HG02763 (cell line): ENCODE measurements around the gene MYH13.

ENCODE experiments used
- ATAC-seq: cut with Tn5 transposase; IDR thresholded peaks from one replicate; pipeline ENCODE4 v1.9.1; 2021; ENCODE audit warnings: mild to moderate bottlenecking, moderate library complexity; ENCODE audit not compliant: unreplicated experiment

The MYH13 gene

DNA sequence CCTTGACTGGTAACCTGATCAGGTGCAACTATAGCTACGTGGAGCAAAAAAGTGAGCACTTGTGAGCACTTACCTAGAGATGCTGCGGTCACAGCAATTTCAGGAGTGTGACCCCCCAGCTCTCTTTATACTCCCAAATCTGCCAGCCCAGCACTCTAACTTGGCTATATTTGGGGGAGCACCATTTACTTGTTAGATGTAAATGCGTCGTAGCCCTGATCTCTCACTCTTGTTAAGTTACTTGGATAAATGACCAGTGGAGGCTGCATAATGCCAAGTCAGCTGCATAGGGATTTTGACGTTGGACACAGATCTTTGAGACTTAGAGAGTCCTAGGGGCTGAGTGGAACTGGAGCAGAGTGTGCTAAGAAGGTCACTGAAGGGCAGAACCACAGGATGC, at the start of gene MYH13:
Gene MYH13, minus strand, starts transcription at position 101 of the 400 bp plus-strand sequence. CDS start 8,476 bp downstream, outside the sequence.
- no peak for ATAC-seq

DNA sequence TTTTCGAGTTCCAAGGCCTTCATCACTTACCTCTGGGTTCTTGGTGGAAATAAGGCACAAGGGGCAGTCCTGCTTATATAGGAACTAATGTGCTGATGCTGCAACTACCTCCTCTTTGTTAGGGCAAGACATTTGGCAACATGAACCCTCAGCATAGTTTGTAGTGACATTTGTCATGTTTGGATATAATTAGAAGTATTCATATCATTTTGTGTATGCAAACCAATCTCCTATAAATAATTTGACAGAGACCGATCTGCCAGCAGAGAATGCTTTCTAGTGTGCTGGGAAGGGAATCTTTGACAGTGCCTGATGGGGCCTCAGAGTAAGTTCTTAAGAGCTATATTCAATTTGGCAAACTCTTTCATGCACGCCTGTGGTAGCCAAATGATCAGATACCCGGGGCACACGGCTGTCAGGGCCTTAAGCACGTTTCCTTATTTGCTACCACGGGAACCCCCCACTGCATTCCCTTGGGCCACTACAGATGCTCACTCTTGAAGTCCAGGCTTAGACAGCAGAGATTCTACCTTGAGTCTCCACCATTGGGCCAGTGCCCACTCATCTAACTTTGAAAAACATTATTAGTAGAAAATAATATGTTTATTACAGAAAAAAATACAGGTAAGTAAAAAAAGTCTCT, 49.2 kb upstream of the MYH13 start, which contains the start of gene MYH8:
Gene MYH8, minus strand, starts transcription at position 51 of the 643 bp plus-strand sequence. CDS start 1,723 bp downstream, outside the sequence.
- no peak for ATAC-seq

DNA sequence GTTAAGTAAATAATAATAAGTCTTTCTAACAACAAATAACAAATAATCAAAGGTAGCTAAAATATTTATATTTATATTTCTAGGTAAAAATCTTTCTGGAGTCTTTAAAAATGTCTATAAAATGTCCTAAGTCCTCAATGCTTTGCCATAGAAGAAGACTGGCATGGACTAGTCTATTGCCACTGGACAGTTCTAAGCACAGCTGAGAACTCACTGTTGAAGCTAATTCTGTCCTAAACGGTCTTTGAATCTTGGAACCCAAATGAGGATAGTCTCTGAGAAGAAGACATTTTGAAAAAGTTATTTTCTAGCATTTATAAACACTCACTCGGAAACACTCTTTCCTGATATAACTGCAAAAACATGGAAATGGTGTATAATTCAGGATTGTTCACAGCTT, 48.4 kb upstream of the MYH13 start:
- no peak for ATAC-seq

DNA sequence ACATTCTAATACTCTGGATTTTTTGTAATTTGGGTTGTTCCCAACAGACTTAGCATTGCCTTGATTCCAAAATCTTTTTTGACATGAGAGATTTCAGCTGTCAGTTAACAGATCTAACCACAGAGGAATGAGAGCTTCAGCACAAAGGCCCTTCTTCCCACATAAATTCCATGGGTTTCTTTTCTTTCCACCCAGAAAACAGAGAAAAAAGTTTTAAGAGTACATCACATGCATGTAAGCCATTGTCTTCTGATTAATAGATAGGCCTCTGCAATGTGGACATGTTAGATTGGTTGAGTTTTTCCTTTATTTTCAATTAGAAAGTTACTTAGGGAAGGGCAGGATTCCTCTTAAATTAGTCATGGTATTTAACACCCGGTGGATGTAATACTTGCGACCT, 48.0 kb upstream of the MYH13 start:
- no peak for ATAC-seq

DNA sequence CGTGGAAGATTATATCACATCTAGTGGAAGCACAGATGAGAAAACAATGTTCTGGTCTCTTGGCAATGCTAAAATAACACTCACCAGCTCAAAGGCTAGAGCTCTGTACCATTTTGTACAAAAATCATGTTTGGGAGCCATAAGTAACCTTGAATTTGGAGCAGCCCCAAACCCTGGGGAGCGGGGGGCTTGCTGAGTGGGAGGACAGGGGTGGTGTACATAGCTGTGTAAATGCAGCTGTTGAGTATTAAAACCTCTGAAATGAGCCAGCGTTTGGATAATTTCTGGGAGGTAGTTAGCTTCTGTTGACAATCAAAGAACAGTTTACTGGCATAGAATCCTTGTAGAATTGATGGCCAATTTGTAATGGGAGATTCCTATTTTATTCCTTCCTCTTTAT, 44.6 kb upstream of the MYH13 start:
- no peak for ATAC-seq

DNA sequence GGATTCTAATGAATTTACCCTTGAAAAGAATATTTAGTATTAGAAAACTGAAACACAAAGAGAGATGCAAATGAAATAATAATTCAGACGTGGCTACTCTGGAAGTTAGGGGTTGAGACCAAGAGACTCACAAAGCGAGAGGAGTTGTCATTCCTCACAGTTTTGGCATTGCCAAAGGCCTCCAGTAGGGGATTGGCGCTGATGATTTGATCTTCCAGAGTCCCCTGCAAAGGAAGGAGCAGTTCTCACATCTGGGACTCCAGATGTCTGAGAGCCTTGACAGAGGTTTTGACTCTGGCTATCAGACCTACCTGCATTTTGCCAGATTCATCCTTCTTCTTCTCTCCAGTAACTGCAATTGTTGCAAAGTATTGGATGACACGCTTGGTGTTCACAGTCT, 42.4 kb upstream of the MYH13 start:
- no peak for ATAC-seq

DNA sequence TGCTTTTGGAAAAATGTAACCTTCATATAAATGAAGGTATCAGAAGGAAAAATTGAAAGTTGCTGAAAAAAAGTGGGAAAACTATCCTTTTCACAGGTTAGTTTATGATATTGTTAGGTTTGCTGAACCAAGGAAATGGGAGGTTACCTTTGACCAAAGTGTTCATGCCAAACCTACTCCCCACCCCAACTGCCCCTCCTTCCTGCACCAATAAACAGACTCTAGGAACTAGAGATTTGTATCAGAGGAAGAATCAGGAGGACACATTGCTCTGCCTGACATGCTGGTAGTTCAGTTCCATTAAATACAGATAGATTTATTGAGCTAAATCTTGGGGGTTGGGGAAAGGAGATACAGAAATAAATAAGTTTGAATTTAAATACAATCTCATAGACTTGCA, 30.8 kb upstream of the MYH13 start:
- no peak for ATAC-seq

DNA sequence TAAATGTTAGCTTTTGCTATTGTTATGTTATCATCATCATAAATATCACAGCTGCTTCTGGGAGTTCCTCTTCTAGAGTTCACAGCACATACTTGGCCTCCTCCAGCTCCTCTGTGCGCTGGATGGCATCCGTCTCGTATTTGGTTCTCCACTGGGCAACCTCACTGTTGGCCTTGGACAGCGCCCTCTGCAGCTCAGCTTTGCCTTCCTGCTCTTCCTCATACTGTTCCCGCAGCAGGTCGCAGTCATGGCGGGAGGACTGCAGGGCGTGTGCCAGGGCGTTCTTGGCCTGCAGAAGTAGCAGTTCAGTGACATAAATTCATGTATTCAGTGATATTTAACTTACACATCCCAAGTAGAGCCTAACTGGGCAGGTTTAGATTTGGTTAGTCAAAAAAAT, 25.5 kb upstream of the MYH13 start:
- ATAC-seq = no peak

DNA sequence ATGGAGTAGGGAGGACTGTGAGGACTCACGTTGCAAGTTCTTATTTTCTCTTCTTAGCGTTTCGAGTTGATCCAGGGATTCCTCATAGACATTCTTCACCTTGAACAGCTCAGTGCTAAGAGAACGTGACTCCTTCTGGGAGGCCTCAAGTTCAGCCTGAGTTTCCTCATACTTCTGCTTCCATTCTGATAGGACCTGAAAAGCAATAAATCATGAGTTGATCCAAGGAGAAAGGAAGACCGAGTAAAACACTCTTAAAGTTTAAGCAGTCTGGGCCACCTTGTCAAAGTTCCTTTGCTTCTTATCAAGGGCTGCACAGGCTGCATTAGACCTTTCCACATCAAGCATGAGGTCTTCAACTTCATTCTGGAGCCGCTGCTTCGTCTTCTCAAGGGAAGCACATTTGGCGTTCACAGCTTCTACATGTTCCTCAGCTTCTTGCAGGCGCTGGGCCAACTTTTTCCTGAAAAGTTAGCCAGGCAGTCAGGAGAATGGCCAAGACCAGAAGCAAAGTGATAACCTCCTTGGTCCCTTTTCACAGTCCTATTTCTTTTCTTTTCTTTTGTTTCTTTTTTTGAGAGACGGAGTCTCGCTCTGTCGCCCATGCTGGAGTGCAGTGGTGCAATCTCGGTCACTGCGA, 23.8 kb upstream of the MYH13 start:
- ATAC-seq = no peak

DNA sequence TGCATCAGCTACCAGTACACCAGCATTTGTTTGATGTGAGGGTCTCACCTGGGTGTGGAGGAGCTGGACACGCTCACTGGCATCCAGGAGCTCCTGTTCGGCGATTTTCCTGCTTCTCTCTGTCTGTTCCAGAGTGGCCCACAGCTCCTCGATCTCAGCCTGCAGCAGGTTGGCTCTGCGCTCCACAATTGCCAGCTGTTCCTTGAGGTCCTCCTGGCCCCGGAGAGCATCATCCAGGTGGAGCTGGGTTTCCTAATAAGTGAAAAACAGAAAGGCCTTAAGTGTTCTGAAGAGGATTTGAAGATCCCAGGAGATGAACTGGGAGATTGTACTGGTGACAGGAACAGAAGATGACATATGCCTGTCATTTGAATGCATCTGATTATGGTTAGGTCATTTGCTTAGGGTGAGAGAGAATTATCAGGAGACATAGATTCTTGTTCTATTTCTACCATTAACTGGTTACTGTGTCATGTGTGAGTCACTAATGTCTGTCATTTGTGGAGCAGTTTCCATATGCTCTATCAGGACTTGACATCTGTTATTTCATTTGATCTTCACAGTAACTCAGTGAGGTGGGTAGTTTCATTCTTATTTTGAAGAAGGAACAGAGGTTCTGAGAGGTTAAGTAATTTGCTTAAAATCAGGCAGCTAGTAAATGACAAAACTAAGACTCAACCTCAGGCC, 21.5 kb upstream of the MYH13 start:
- no peak for ATAC-seq

DNA sequence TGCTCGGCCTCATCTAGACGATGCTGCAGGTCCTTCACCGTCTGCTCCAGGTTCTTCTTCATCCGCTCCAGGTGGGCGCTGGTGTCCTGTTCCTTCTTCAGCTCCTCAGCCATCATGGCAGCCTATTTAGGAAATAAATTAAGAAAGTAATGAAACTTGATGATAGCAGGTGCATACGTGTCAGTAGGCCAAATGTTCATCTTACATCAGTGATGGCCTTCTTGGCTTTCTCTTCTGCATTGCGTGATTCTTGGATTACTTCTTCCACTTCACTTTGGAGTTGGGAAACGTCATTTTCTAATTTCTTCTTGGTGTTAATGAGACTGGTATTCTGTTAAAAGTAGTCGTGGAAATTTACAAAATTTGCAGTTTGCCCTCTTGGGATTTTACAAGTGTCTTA, 20.1 kb upstream of the MYH13 start:
- ATAC-seq = no peak

DNA sequence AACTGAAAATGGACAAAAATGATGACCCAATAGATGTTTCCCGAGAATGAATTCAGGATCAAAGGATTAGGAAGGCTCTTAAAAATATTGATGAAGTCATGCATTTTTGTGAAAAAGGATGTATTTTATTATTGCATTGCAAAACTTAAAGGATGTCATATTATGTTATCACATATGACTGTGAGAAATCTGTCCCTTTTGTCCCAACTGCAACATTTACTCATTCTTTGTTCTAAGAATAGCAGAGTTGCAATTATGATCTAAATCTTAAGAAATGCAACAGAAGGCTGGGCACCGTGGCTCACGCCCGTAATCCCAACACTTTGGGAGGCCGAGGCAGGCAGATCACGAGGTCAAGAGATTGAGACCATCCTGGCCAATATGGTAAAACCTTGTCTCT, 13.1 kb upstream of the MYH13 start:
- ATAC-seq = no peak

DNA sequence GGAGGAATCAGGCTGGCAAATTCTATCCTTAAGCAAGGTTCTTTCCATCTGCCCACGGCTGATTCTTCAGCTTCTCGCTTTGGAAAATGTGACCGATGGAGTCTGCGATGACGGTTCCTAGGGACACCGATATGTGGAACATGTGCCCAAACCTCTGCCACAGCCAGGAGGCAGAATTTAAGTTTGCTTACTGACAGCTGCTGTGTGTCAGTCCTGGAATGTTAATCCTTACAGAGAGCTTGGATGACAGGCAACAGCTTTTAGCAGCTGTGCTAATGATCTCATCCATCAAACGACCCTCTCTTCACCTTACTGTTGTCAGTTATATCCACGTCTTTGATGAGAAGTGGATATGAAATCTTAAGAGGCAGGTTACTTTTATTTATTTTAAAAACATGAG, 11.4 kb upstream of the MYH13 start:
- ATAC-seq = no peak

DNA sequence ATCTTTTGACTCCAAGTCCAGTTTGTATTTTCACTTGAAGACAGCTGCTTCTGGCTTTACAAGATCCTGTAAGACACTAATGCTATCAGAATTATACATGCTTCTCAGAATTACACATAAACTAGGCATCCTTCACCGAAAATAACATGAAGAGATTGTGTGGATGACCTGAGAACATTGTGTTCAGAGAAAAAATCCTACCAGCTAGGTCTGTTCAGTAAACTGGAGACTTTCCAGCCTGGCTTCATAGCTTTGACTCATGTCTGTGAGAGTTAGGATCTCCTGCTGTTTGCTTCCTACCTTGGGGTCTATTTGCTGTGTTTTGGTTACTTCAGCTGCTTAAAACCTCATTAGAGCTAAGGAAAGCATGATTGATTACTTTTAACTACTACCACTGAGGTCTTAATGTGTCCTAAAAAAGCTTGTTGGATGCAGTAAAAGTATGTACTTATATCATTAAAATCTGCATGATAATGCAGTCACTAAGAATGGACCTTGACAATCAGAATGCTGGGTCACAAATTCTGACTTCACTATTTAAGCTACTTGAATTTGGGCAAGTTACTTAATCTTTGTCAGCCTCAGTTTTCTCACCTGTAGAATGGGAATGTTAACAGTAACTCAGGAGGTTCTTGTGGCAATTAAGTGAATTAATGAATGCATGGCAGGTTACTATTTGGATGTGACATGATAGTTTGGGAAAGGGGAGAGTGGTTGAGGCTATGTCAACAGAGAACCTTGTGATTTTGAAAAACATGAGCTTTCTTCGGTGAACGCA, 8.0 kb upstream of the MYH13 start:
- ATAC-seq = no peak

DNA sequence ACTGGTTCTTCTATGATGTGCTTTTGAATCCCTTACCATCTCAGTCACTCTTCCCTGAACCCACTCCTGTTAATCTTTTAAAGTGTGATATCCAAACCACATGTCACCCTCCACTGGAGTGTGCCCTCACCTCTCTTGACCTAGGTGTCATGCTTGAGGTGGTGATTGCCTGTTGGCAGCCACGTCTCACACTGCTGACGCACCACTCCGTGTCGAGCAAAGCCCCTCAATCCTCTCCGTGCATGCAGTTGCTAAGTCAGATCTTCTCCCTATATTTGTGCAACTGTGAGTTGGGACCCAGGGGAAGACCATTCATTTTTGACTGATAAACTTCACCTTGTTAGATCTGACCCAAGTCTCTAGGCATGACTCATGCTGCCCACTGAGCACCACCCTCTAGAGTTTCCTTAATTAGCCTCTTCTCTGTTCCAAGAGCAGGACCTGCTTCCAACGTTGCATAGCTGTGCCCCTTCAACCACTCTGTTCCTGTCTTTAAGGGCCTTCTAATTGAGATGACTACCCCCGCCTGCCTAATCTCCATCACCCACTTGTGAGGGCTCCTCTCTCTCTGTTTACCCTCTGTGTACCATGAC, 2.7 kb downstream of the MYH13 start:
- ATAC-seq = no peak

DNA sequence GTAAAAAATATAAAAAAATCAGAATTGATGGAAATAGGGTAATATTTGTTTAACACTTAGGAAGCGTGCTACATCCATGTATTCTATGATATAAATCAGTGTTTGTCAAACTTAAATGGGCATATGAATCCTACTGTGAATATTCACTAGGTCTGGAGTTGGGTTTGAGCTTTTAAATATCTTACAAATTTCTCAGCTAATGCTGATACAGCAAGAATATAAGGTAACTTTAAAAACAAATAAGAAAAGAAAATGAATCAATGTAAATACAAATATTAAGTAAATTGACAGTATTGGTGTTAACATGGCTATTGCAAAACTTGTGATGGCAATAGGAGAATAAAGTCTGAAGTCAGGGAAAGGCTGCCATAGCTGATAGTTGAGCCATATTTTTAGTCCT, 3.6 kb downstream of the MYH13 start:
- ATAC-seq = no peak

DNA sequence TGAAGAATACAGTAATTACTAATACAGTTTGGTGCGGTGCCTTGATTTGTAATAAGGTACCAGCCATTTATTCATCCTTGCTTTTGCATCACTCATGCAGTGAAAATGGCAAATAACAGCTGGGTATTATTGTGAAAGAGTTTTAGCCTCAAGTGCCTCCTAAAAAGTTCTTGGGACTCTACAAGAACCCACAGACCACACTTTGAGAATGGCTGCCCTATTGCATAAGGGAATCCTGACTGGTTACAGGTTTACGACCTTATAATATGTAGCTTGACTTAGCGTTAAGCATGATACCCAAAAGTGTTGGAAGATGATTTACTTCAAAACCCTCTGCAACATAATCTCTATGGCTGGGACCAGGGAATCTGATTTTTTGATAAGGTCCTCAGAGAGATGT, 4.2 kb downstream of the MYH13 start:
- no peak for ATAC-seq

DNA sequence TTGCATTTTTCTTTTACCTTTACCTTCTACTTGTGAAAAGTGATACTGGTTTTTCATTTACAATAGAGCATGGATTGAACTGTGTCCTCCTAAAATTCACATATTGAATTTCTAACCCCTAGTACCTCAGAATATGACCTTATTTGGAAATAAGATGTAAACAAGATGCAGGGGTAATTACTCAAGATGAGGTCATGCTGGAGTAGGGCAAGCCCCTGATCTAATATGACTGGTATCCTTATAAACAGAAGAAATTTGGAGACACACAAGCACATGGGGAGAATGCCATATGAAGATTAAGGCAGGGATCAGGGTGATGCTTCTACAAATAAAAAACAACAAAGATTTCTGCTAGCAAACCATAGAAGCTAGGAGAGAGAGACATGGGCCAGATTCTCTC, 12.2 kb downstream of the MYH13 start:
- no peak for ATAC-seq

DNA sequence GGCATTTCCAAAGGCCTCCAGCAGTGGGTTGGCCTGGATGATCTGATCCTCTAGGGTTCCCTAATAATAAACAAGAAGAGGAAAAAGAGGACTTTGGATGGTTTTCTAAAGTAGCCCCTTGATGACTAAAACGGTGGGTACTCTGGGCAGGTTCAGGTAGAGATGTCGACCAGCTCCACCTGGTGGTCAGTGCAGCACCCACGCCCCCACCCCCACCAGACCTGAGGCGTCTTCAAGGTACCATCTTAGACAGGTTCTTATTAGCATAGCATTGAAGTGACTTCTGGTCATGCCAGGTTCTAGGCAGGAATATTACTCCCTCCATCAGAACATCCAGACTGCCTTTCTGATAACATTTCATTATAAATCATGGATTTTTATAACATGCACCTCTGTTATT, 15.0 kb downstream of the MYH13 start:
- ATAC-seq = no peak

DNA sequence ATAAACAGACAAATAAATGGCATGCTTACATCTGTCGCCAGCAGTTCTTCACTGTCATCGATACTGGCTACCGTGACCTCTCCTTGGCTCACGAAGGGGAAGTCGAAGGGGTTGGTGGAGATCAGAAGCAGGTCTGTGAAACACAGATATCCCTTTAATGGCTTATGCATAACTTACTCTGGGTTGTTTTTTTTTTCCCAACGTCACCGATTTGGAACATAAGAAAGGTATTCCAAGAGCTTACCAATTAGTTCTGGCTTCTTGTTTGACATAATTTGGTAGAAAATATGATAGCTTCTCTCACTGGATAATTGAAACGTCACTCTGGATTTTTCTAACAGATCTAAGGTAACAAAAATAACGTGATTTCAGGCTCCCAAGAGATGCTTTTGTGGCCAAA, 18.2 kb downstream of the MYH13 start:
- ATAC-seq = no peak

DNA sequence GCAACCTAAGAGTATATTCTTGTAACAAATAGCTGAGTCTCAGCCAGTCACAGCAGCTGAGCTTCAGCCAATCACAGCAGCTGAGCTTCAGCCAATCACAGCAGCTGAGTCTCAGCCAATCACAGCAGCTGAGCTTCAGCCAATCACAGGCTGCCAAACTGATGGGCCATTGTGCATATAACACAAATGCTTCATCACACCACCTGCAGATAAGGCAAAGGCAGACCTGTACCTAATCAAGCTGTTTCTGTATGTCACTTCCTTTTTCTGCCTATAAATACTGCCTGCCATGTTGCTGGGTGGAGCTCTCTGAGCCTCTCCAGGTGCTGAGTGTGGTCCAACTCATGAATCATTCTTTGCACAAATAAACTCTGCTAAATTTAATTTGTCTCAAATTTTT, 19.9 kb downstream of the MYH13 start:
- ATAC-seq = no peak
